Right lobe of liver (tissue), 6 donors: ENCODE measurements around the gene TDRD7. TPM values are rescaled to one million over a fixed set of nuclear protein-coding genes. Genes with fewer than 3 reads are reported as not detected.

Experiments used
- ATAC-seq, 4 donors: fragments of 200-7000 bp; cut with Tn5 transposase; one replicate each; pipeline ENCODE4 v1.9.1; 2020; ENCODE audit warnings: mild to moderate bottlenecking in 4 of 4, moderate library complexity in 4 of 4
- DNase-seq, 3 donors: peaks; one replicate each; pipeline ENCODE4 v3.0.0-alpha.2; 2020
- H3K27ac ChIP-seq, 3 donors: fragments of 200-600 bp; one replicate each; pipeline ENCODE4 v1.8.0; 2022
- H3K27me3 ChIP-seq, 2 donors: fragments of 200-600 bp; one replicate each; pipeline ENCODE4 v1.8.0; 2022
- H3K36me3 ChIP-seq, 4 donors: fragments of 200-600 bp; sonication (generic) in 1 of 4; one replicate each; pipeline versions ENCODE4 v1.5.1 to v1.8.0; 2017 to 2022; ENCODE audit warnings: control low read depth in 1 of 4
- H3K4me1 ChIP-seq, 4 donors: fragments of 200-600 bp; sonication (generic) in 1 of 4; one replicate each; pipeline versions ENCODE4 v1.5.1 to v1.8.0; 2017 to 2022; ENCODE audit warnings: control low read depth in 1 of 4
- H3K4me3 ChIP-seq, 3 donors: fragments of 200-600 bp; one replicate each; pipeline ENCODE4 v1.8.0; 2022
- H3K9me3 ChIP-seq, 4 donors: fragments of 200-600 bp; sonication (generic) in 1 of 4; one replicate each; pipeline versions ENCODE4 v1.5.1 to v1.8.0; 2017 to 2022; ENCODE audit warnings: control low read depth in 1 of 4
- CTCF ChIP-seq, 4 donors: fragments of 200-600 bp in 3 of 4; fragments of 450-650 bp in 1 of 4; IDR thresholded peaks; one replicate each; pipeline versions ENCODE4 v1.5.1 to v1.8.0; 2016 to 2022; ENCODE audit warnings: antibody characterized with exemption in 4 of 4, mild to moderate bottlenecking in 2 of 4
- POLR2A ChIP-seq: fragments of 450-650 bp; IDR thresholded peaks from one replicate; pipeline ENCODE4 v1.6.1; 2017; ENCODE audit warnings: antibody characterized with exemption, mild to moderate bottlenecking
- WGBS: methylation state at CpG from one replicate; pipeline ENCODE4 v1.1.6; 2018; ENCODE audit warnings: low coverage, low lambda C conversion rate; ENCODE audit not compliant: insufficient coverage; ENCODE audit errors: missing lambda C conversion rate; 5-methylcytosine and 5-hydroxymethylcytosine counted together
- intact Hi-C, 2 donors: fragments of 100-400 bp; cut with DNase I; formaldehyde crosslinking; loops; one replicate each; pipeline versions ENCODE4 v1.11.2 to v1.14.1; 2022
- total RNA-seq, 6 experiments: library from RNA; depleted of rRNA in 2 of 6; stranded (reverse); fragments of >200 nt in 2 of 6; fragmentation: NEBNext Ultra II Directional in 3 of 6; extraction: Animal tissue kit (Norgen Biotek cat#: 25700) in 3 of 6; gene quantifications; one replicate each; pipeline versions ENCODE4 v1.1.0 to v1.2.4, GENCODE V29; 2016 to 2023
- donor health status: DM: no; HTN: yes; CAD: no.
- donor health status: DM: no; HTN: no; CAD: no.
- donor health status: DM: no; HTN: no; CAD: no.
- donor health status: DM: no; HTN: yes; CAD: no.
- donor health status: DM: no; HTN: yes; CAD: no.

TDRD7 gene
- total RNA-seq, 6 experiments from 2014 or later, result 4.2 to 8.7 (median 6.8) TPM

- Histone ChIP-seq H3K27ac (no peak overlapping the region), H3K4me3 (peak overlapping the region in 1 of 3 donors; percentile 4), H3K4me1 (peaks cover 0 to 12% (median 4%) of the 10 kb centered on the region in 4 donors), H3K27me3 (no peaks in the 10 kb centered on the region), H3K36me3 (no peaks in the 10 kb centered on the region), H3K9me3 (no peaks in the 10 kb centered on the region)
- ATAC-seq (peak; percentile 65 to 74 (median 74)), DNase-seq (peak; percentile 63 to 70 (median 68))
- intact Hi-C loops, result no loop called here
- WGBS, result 32% methylated on average over 3 of the region's 30 CpGs
- TF ChIP-seq POLR2A (no peak), CTCF (IDR thresholded peaks at IDR 0.05) (peak; percentile 93 to 95 (median 95))
Measured at GRCh38 chr9:97386733-97387503, 25.0 kb upstream of the TDRD7 start.

GRCh38 chr9:97387504-97387886 is 24.4 kb upstream of the TDRD7 start:
- Histone ChIP-seq H3K9me3 (no peaks in the 10 kb centered on the region), H3K4me1 (peaks cover 0 to 12% (median 4%) of the 10 kb centered on the region in 4 donors), H3K4me3 (no peak overlapping the region), H3K27ac (no peak overlapping the region), H3K27me3 (no peaks in the 10 kb centered on the region), H3K36me3 (no peaks in the 10 kb centered on the region)
- DNase-seq (no peak), ATAC-seq (no peak)
- intact Hi-C loops, result no loop called here
- 60% methylated on average over 1 of the region's 13 CpGs for WGBS
- TF ChIP-seq POLR2A, result no peak
- TF ChIP-seq CTCF (IDR thresholded peaks at IDR 0.05), result no peak

GRCh38 chr9:97387936-97388684 is 23.8 kb upstream of the TDRD7 start:
- no peak overlapping the region for H3K27ac ChIP-seq
- intact Hi-C loops, result no loop called here
- no peak for ATAC-seq

GRCh38 chr9:97388721-97389238 is 23.1 kb upstream of the TDRD7 start:
- Histone ChIP-seq H3K27ac (no peak overlapping the region), H3K27me3 (no peaks in the 10 kb centered on the region), H3K9me3 (no peaks in the 10 kb centered on the region), H3K4me1 (peaks cover 0 to 4% (median 0%) of the 10 kb centered on the region in 4 donors), H3K36me3 (no peaks in the 10 kb centered on the region), H3K4me3 (no peak overlapping the region)
- no peak for TF ChIP-seq POLR2A
- TF ChIP-seq CTCF (IDR thresholded peaks at IDR 0.05), result no peak
- WGBS, result 42% methylated on average over 3 of the region's 5 CpGs
- no peak for ATAC-seq
- no peak for DNase-seq
- intact Hi-C loops, result no loop called here

More at GRCh38 chr9:97387936-97388684, 23.8 kb upstream of the TDRD7 start:
- no peak for TF ChIP-seq POLR2A
- no peak for TF ChIP-seq CTCF (IDR thresholded peaks at IDR 0.05)
- no peak overlapping the region for H3K4me3 ChIP-seq
- WGBS, result 40% methylated on average over 1 of the region's 5 CpGs
- no peaks in the 10 kb centered on the region for H3K36me3 ChIP-seq
- H3K4me1 ChIP-seq, result peaks cover 0 to 6% (median 1%) of the 10 kb centered on the region in 4 donors
- DNase-seq, result no peak
- no peaks in the 10 kb centered on the region for H3K27me3 ChIP-seq
- H3K9me3 ChIP-seq, result no peaks in the 10 kb centered on the region
